Astrocyte (in vitro differentiated cells and primary cell): Measurements from ENCODE around the gene PSENEN. TPM values are rescaled to one million over a fixed set of nuclear protein-coding genes. Genes with fewer than 3 reads are reported as not detected.

ENCODE experiments used
- DNase-seq: peaks from one replicate; pipeline ENCODE4 v3.0.0-alpha.2; 2010; ENCODE audit warnings: low read depth
- FAIRE-seq: peaks from 2 replicates; lab custom pipeline; 2011; peaks lifted over from hg19 to GRCh38; lab: Jason Lieb, UNC
- H2AFZ ChIP-seq: 2 replicates; pipeline ENCODE4 v1.6.0; 2012; ENCODE audit warnings: low read depth, low read length, inconsistent platforms
- H3K27ac ChIP-seq: 2 replicates; pipeline ENCODE4 v1.5.1; 2011; ENCODE audit warnings: low read depth, low read length, inconsistent platforms
- H3K27me3 ChIP-seq: 2 replicates; pipeline ENCODE4 v1.6.0; 2011; ENCODE audit warnings: low read length, inconsistent platforms; ENCODE audit not compliant: insufficient read depth
- H3K36me3 ChIP-seq: 2 replicates; pipeline ENCODE4 v1.5.1; 2011; ENCODE audit warnings: low read length, inconsistent platforms; ENCODE audit not compliant: insufficient read depth
- H3K4me1 ChIP-seq: 2 replicates; pipeline ENCODE4 v1.5.1; 2011; ENCODE audit warnings: low read length, inconsistent platforms; ENCODE audit not compliant: insufficient read depth
- H3K4me2 ChIP-seq: 2 replicates; pipeline ENCODE4 v1.6.0; 2012; ENCODE audit warnings: low read length, inconsistent platforms
- H3K4me3 ChIP-seq: 2 replicates; pipeline ENCODE4 v1.5.1; 2011; ENCODE audit warnings: low read depth, mild to moderate bottlenecking, low read length, inconsistent platforms; ENCODE audit not compliant: insufficient read depth
- H3K79me2 ChIP-seq: 2 replicates; pipeline ENCODE4 v1.6.0; 2012; ENCODE audit warnings: mild to moderate bottlenecking, low read length, inconsistent platforms; ENCODE audit not compliant: insufficient read depth
- H3K9ac ChIP-seq: 2 replicates; pipeline ENCODE4 v1.6.0; 2012; ENCODE audit warnings: mild to moderate bottlenecking, low read length, inconsistent platforms
- H3K9me3 ChIP-seq: 2 replicates; pipeline ENCODE4 v1.5.1; 2012; ENCODE audit warnings: low read depth, mild to moderate bottlenecking, low read length, inconsistent platforms; ENCODE audit not compliant: insufficient read depth
- H4K20me1 ChIP-seq: 2 replicates; pipeline ENCODE4 v1.6.0; 2012; ENCODE audit warnings: low read length, inconsistent platforms; ENCODE audit not compliant: insufficient read depth
- H3K27ac Mint-ChIP-seq: one replicate; pipeline ENCODE4 v1.8.0; 2021; ENCODE audit warnings: mild to moderate bottlenecking, mixed read lengths; ENCODE audit not compliant: unreplicated experiment
- H3K27me3 Mint-ChIP-seq: one replicate; pipeline ENCODE4 v1.8.0; 2021; ENCODE audit warnings: low read depth, mixed read lengths; ENCODE audit not compliant: unreplicated experiment
- H3K36me3 Mint-ChIP-seq: one replicate; pipeline ENCODE4 v1.8.0; 2021; ENCODE audit warnings: low read depth, mixed read lengths; ENCODE audit not compliant: unreplicated experiment
- H3K4me1 Mint-ChIP-seq: one replicate; pipeline ENCODE4 v1.8.0; 2021; ENCODE audit warnings: low read depth, mixed read lengths; ENCODE audit not compliant: unreplicated experiment
- H3K4me3 Mint-ChIP-seq: one replicate; pipeline ENCODE4 v1.8.0; 2021; ENCODE audit warnings: mild to moderate bottlenecking, moderate library complexity, mixed read lengths; ENCODE audit not compliant: unreplicated experiment
- H3K9me3 Mint-ChIP-seq: one replicate; pipeline ENCODE4 v1.8.0; 2021; ENCODE audit warnings: mild to moderate bottlenecking, mixed read lengths; ENCODE audit not compliant: unreplicated experiment
- EZH2 ChIP-seq: IDR thresholded peaks from 2 replicates; pipeline ENCODE4 v1.6.1; 2012; ENCODE audit warnings: mild to moderate bottlenecking, low read length, inconsistent platforms; ENCODE audit not compliant: insufficient read depth
- total RNA-seq: library from RNA; stranded (reverse); gene quantifications from 2 replicates; pipeline ENCODE4 v1.2.1, GENCODE V29; 2021
- TF ChIP-seq, protein P1 (sequence below): IDR thresholded peaks from 2 replicates; pipeline ENCODE4 v1.5.1; 2011; ENCODE audit warnings: low read depth, mild to moderate bottlenecking, inconsistent platforms, low read length, moderate library complexity; ENCODE audit not compliant: insufficient read depth

PSENEN gene
- total RNA-seq, 1 donor from 2014 or later: 100 TPM

DNA sequence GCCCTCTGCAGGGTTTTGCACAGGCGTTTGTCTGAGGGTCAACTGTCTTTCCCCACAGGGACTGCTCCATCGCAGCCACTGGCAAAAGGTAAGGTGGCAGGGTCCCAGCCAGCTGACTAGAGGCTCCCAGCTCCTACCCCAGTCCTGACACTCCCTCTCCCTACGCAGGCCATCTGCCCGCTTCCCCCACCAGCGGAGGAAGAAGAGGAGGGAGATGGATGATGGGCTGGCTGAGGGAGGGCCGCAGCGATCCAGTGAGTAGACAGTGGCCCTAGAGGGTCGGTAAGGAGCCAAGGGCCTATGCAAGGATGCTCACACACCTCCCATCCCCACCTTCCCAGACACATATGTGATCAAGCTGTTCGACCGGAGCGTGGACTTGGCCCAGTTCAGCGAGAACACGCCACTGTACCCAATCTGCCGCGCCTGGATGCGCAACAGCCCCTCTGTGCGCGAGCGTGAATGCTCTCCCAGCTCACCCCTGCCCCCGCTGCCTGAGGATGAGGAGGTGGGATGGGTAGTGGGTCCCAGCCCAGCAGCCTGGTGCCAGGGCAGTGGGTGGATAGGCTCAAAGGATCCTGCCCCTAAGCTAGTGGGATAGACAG is 7.4 kb downstream of the PSENEN start:
- Histone ChIP-seq H3K9me3 (no peaks in the 10 kb centered on the region), H3K4me3 (no peak overlapping the region), H3K4me2 (no peak overlapping the region), H3K27me3 (no peaks in the 10 kb centered on the region), H3K27ac (no peak overlapping the region), H3K79me2 (peaks cover 35% of the 10 kb centered on the region), H3K36me3 (peaks cover 5% of the 10 kb centered on the region), H4K20me1 (peaks cover 15% of the 10 kb centered on the region), H2AFZ (no peak overlapping the region), H3K9ac (no peak overlapping the region), H3K4me1 (peaks cover 30% of the 10 kb centered on the region)
- Mint-ChIP-seq H3K4me3 (no peak overlapping the region), H3K27me3 (peaks cover 2% of the 10 kb centered on the region), H3K27ac (no peak overlapping the region), H3K4me1 (peaks cover 27% of the 10 kb centered on the region), H3K9me3 (no peaks in the 10 kb centered on the region), H3K36me3 (peaks cover 19% of the 10 kb centered on the region)
- DNase-seq (no peak), FAIRE-seq (no peak)
- TF ChIP-seq EZH2: no peak
- TF ChIP-seq, protein P1, sequence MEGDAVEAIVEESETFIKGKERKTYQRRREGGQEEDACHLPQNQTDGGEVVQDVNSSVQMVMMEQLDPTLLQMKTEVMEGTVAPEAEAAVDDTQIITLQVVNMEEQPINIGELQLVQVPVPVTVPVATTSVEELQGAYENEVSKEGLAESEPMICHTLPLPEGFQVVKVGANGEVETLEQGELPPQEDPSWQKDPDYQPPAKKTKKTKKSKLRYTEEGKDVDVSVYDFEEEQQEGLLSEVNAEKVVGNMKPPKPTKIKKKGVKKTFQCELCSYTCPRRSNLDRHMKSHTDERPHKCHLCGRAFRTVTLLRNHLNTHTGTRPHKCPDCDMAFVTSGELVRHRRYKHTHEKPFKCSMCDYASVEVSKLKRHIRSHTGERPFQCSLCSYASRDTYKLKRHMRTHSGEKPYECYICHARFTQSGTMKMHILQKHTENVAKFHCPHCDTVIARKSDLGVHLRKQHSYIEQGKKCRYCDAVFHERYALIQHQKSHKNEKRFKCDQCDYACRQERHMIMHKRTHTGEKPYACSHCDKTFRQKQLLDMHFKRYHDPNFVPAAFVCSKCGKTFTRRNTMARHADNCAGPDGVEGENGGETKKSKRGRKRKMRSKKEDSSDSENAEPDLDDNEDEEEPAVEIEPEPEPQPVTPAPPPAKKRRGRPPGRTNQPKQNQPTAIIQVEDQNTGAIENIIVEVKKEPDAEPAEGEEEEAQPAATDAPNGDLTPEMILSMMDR: no peak

DNA sequence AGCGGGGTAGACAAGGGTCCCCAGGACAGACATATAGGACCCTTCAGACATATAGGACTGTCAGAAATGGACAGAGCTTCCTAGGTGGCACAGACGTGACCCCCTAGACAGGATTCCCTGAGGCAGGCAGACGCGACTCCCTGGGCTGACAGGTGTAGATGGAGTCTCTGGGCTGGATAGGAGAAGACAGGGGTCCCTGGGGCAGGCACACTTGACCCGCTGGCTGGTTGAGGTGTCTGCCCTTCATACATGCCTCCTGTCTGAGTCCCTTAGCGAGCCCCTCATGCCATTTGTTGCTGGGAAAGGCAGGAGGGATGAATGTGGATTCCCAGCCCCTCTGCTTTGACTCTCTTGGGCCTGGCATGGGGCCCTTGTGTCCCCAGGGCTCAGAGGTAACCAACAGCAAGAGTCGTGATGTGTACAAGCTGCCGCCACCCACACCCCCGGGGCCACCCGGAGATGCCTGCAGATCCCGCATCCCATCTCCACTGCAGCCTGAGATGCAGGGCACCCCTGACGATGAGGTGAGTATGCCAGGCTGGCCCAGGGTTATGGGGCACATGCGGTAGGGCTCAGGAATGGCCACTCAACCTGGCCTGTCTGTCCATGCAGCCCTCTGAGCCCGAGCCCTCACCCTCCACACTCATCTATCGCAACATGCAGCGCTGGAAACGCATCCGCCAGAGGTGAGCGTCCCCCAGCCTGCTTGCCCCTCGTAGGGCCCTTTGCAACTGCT is 8.4 kb downstream of the PSENEN start:
- Mint-ChIP-seq H3K4me3 (no peak overlapping the region), H3K36me3 (peaks cover 18% of the 10 kb centered on the region)
- no peak for DNase-seq

More for the DNA sequence above, 8.4 kb downstream of the PSENEN start:
- no peak overlapping the region for H3K27ac Mint-ChIP-seq
- Histone ChIP-seq H3K4me3 (no peak overlapping the region), H3K27me3 (no peaks in the 10 kb centered on the region), H3K9me3 (no peaks in the 10 kb centered on the region), H3K4me2 (no peak overlapping the region), H3K36me3 (peaks cover 5% of the 10 kb centered on the region), H3K27ac (no peak overlapping the region), H3K4me1 (peaks cover 32% of the 10 kb centered on the region), H3K9ac (no peak overlapping the region), H3K79me2 (peaks cover 39% of the 10 kb centered on the region), H2AFZ (no peak overlapping the region), H4K20me1 (peaks cover 15% of the 10 kb centered on the region)
- H3K9me3 Mint-ChIP-seq: no peaks in the 10 kb centered on the region
- TF ChIP-seq, protein P1: no peak
- no peak for TF ChIP-seq EZH2
- FAIRE-seq: no peak
- H3K4me1 Mint-ChIP-seq: peaks cover 22% of the 10 kb centered on the region
- peaks cover 2% of the 10 kb centered on the region for H3K27me3 Mint-ChIP-seq
